HG02943 (cell line): ENCODE results near the gene SGSM1.

ENCODE experiments used
- ATAC-seq: cut with Tn5 transposase; IDR thresholded peaks from one replicate; pipeline ENCODE4 v1.9.1; 2021; ENCODE audit warnings: mild to moderate bottlenecking, low read depth, moderate library complexity; ENCODE audit not compliant: unreplicated experiment

The SGSM1 gene

DNA sequence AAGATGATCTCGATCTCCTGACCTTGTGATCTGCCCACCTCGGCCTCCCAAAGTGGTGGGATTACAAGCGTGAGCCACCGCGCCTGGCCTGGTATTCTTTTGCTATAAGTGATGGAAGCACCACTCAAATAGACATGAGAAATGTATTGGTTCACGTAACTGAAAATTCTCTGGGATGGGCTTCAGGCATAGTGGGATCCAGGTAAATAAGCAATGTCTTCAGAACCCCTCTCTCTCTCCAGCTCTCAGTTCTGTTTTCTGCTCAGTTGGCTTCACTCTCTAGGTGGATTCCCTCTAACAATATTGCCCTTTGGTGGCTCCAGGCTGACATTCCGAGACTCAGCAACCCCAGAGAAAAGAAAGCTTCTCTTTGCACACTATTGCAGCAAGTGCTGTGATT lies 141.4 kb downstream of the SGSM1 start:
- ATAC-seq = no peak

DNA sequence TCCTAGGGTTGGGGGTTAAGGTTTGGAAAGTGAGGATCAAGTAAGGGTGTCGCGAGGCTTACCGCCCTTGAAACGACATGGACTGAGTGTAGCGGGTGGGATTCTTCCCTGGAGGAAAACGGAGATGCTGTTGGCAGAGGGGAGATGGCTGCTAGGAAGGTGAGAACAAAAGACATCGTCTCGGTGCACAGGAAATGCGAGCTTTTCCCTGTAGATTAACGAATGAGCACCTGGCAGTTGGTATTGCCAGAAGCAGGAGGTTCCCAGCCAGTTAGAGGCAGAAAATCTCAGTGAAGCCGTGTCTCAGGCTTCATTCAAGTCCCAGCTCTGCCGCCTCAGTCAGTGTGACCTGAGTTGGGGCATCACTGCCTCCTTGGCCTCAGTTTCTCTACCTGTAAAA lies 141.9 kb downstream of the SGSM1 start:
- ATAC-seq = no peak

DNA sequence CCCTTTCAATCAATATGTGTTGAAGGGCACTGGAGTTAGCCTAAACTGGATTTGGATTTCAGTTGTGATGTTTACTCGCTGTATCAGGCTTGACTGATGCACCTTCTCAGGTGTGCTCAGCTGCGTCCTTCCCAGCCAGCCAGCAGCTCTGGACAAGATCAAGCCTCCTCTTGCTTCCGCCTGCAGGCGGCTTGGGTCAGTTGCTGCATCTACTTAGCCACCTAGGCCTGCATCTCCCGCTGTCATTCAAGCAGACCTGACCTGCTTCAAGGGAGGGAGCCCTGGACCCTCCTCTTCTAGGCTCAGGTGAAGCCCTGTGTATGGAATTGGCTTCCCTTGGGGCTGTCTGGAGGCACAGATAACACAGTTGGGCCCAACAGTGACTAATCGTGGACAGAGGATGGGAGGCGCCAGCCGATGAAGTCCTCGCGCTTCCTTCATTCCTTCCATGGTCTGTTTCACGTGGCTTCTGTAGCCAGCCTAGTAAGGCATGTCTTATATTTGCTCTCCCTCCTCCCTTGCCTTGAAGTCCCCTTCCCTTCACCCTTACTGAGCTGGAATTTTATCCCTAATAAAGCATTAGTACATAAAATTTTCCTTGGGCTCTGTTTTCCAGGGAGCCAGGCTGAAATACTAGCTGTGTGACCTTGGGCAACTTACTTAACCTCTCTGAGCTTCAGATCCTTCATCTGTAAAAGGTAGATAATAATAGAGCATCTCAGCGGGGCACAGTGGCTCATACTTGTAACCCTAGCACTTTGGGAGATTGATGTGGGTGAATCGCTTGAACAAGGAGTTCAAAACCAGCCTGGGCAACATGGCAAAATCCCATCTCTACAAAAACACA lies 142.6 kb downstream of the SGSM1 start:
- no peak for ATAC-seq

DNA sequence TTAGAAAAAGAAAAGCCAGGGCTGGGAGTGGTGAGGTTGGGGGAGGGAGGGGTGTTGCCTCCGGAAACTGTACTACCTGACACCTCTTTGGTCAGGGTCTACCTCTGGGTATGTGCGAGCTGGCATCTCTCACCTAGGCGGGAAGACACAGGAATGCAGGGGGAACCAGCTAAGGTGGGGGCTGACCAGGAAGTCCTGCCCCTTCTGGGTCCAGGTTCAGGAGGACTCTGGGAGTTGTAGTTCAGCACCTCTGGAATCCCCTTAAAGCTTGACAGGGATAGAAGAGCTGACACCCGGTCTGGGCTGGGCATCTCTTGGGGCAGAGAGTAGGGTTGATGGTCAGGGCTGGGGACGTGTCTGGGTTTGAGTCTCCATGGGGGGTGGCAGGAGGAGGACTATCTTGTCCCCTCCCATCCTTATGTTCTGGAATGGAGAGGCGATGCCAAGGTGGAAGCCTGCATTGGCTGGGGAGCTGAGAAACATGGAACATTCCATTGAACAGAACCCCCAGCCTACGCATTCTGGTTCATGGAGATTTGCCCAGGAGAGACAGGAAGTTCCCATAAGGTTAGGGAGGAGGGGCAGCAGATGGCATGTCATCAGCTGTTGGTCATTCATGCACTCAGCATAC lies 144.4 kb downstream of the SGSM1 start:
- no peak for ATAC-seq

GRCh38 chr22:24951942-24952836 lies 146.2 kb downstream of the SGSM1 start, which contains the start of gene KIAA1671:
KIAA1671 (plus strand) TSS chr22:24952716; CDS start chr22:25028000, 75,284 bp downstream.
- ATAC-seq = no peak

GRCh38 chr22:24952837-24953383 lies 146.9 kb downstream of the SGSM1 start:
- no peak for ATAC-seq

GRCh38 chr22:24953384-24954113 lies 147.5 kb downstream of the SGSM1 start:
- ATAC-seq = no peak

- no peak for ATAC-seq
Observed at GRCh38 chr22:24954114-24954463, 148.1 kb downstream of the SGSM1 start.

- no peak for ATAC-seq
Observed at GRCh38 chr22:24954856-24955255, 148.8 kb downstream of the SGSM1 start.

DNA sequence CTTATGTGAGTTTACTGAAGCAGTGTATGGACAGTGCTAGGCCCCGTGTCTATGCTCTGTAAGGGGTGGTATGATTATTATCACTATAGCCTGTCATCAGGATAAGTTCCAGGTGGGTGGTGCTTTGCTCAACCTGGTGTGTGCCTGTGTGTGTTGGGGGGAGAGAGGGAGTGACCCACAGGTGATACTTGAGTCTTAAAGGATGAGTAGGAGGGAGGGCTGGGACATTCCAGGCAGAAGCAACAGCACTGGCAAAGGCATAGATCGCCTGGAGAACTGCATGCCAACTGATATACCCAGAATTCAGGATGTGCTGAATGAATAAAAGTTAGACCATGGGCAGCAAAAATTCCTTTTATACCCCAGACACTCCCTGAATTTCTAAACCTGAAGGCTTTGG lies 151.0 kb downstream of the SGSM1 start:
- no peak for ATAC-seq

- ATAC-seq = no peak
Observed at GRCh38 chr22:24961217-24961844, 155.3 kb downstream of the SGSM1 start.

DNA sequence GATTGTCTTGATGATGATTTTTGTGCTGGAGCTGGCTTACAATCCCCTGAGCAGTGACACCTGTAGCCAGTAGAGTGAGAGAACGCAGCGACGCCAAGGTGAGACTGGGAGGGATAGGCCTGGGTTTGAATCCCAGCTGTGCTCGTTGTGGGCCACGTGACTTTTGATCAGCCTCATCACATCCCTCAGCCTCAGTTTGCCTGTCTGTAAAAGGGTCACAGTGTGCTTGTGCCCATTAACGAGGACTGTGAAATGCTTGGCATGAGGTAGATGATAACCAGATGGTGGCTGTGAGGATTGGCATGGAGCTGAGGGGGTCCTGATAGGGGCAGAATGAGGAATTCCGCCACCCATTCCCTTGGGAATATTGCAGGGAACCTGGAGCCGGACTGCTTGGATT lies 156.1 kb downstream of the SGSM1 start:
- no peak for ATAC-seq

DNA sequence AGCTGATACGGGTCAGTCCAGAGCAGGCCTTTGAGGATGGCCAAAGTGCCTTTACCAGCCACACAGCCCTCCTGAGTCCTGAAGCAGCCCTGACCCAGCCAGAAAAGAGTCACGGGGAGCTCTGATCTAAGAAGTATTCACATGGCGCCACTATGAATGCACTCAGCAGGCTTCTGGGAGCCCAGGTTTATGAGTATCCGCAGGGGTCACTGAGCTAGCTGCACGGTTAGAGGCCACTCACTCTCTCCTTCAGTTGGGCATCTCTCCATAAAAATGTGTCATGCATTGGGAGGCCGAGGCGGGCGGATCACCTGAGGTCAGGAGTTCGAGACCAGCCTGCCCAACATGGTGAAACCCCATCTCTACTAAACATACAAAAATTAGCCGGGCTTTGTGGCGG lies 156.8 kb downstream of the SGSM1 start:
- no peak for ATAC-seq

DNA sequence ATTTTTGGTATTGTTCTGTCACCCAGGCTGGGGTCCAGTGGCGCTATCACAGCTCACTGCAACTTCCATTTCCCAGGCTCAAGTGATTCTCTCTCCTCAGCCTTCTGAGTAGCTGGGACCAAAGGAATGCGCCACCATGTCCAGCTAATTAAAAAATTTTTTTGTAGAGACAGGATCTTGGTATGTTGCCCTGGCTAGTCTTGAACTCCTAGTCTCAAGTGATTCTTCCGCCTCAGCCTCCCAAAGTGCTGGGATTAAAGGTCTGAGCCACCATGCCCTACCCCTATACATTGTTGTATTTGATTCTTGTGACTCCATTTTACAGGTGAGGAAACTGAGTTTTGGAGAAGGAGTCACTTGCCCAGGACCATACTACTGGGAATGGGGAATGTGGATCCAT lies 158.4 kb downstream of the SGSM1 start:
- ATAC-seq = no peak

GRCh38 chr22:24965822-24966626 lies 160.0 kb downstream of the SGSM1 start:
- ATAC-seq = no peak

DNA sequence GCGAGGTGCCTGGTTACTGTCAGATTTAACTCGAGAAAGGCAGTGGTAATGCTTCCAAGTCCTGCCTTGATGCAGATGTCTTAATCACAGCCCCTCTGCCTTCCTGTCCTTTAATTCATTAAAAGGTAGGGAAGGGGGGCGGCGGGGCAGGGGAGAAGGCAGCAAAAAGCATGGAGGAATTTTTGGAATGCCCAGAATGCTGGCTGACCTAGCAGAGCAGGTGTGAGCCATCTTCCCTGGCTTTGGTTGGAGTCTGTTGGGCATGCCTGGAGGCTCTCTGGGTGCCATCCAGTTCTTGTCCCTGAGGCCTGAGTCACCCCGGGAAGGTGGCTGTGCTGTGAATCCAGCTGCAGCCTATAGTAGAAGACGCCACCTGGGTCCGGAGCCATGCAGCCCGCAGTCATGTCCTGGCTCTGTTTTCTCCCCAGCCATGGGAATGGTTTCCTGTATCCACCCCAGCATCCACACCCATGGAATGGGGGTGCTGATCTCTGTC lies 162.1 kb downstream of the SGSM1 start:
- ATAC-seq = no peak

DNA sequence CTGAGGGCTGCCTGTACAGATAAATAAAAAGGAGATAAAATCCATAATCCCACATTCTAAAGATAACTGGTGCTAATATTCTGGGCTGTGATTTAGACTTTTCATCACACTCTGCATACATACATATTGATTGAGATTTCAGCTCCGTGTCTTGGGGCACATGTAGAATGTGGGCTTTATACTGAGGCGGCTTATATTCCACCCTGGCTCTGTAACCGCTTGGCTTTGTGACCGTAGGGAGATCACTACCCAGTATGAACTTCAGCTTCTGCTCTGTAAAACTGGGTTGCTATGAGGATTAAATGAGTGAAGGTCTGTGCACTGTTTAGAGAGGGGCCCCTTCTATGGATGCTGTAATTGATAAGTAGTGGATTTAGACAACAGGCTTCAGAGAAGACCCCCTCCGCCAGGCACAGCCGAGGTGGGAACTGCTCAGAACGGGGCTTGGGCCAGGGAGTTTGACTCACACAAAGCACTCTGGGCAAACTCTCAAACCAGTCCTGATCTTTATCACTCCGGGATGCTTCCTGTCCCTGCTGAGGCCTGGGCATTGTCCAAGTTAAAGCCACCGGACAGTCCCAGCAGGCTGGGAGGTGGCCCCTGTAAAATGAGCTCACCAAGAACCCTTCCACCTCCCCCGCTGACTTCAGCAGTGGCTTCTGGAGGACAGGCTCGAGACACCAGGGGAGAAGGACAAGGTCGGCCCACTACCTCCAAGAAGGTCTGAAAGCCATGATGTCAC lies 163.7 kb downstream of the SGSM1 start:
- ATAC-seq = no peak

- ATAC-seq = no peak
Observed at GRCh38 chr22:24972369-24972768, 166.4 kb downstream of the SGSM1 start.
